CD4-positive, alpha-beta T cell treated with Interleukin-4 for 4 hours (primary cell): Measurements from ENCODE around the gene ASPG.
"Not testable (repeated sequence)": the region's sequence is repeated elsewhere in the genome, so short reads cannot be mapped to it uniquely, and the experiment has no call there.

ENCODE experiments used
- DNase-seq: peaks from one replicate; pipeline ENCODE4 v3.0.0-alpha.2; 2020

ASPG gene

GRCh38 chr14:104150136-104151025, 64.9 kb downstream of the ASPG start:
- DNase-seq: no peak

GRCh38 chr14:104151026-104151381, 65.5 kb downstream of the ASPG start:
- DNase-seq: no peak

- DNase-seq: no peak
Measured at GRCh38 chr14:104151566-104152245, 66.2 kb downstream of the ASPG start.

GRCh38 chr14:104152246-104152575, 66.7 kb downstream of the ASPG start:
- no peak for DNase-seq

- DNase-seq: no peak
Measured at GRCh38 chr14:104152686-104153393, 67.3 kb downstream of the ASPG start.

- DNase-seq: not testable (repeated sequence)
Measured at GRCh38 chr14:104153394-104153755, 67.9 kb downstream of the ASPG start.

- no peak for DNase-seq
Measured at GRCh38 chr14:104154246-104154645, 68.7 kb downstream of the ASPG start.

GRCh38 chr14:104155513-104155912, 70.0 kb downstream of the ASPG start:
- DNase-seq: no peak

GRCh38 chr14:104156142-104156541, 70.6 kb downstream of the ASPG start:
- DNase-seq: no peak

GRCh38 chr14:104157016-104157928, 71.8 kb downstream of the ASPG start:
- DNase-seq: no peak

GRCh38 chr14:104158827-104159798, 73.6 kb downstream of the ASPG start:
- no peak for DNase-seq

GRCh38 chr14:104159990-104160389, 74.5 kb downstream of the ASPG start:
- no peak for DNase-seq

- no peak for DNase-seq
Measured at GRCh38 chr14:104161602-104162367, 76.3 kb downstream of the ASPG start.

- no peak for DNase-seq
Measured at GRCh38 chr14:104162495-104162894, 77.0 kb downstream of the ASPG start.

- DNase-seq: no peak
Measured at GRCh38 chr14:104163541-104163940, 78.0 kb downstream of the ASPG start.

GRCh38 chr14:104164041-104164440, 78.5 kb downstream of the ASPG start:
- DNase-seq: no peak

GRCh38 chr14:104164512-104164911, 79.0 kb downstream of the ASPG start:
- no peak for DNase-seq
